Stimulated activated effector memory CD8-positive, alpha-beta T cell treated with anti-CD3 and anti-CD28 coated beads, Interleukin-12 subunit alpha, Interleukin-12 subunit beta, amount 100 ng/mL, for 72 hours (primary cell): ENCODE measurements around the gene AGAP1.
"Not testable (repeated sequence)": the region's sequence is repeated elsewhere in the genome, so short reads cannot be mapped to it uniquely, and the experiment has no call there.

Experiments used
- ATAC-seq: fragments of 150-1000 bp; cut with Tn5 transposase; 2 replicates; pipeline ENCODE4 v1.10.0; 2021
- DNase-seq, 2 donors: peaks; one replicate each; pipeline ENCODE4 v3.0.0; 2021 to 2022; ENCODE audit warnings: low spot score in 2 of 2
- H3K27ac Mint-ChIP-seq: one replicate; pipeline ENCODE4 v1.8.0; 2022; ENCODE audit warnings: mild to moderate bottlenecking, mixed read lengths
- H3K36me3 Mint-ChIP-seq: one replicate; pipeline ENCODE4 v1.8.0; 2022; ENCODE audit warnings: mild to moderate bottlenecking, mixed read lengths
- H3K4me1 Mint-ChIP-seq: one replicate; pipeline ENCODE4 v1.8.0; 2022; ENCODE audit warnings: mixed read lengths
- H3K4me3 Mint-ChIP-seq: one replicate; pipeline ENCODE4 v1.8.0; 2022; ENCODE audit warnings: mild to moderate bottlenecking, mixed read lengths
- H3K9me3 Mint-ChIP-seq: one replicate; pipeline ENCODE4 v1.8.0; 2022; ENCODE audit warnings: mixed read lengths

AGAP1 gene

GRCh38 chr2:235937087-235937486, 443.2 kb downstream of the AGAP1 start:
- H3K4me1 Mint-ChIP-seq: peaks cover 21% of the 10 kb centered on the region
- ATAC-seq (no peak), DNase-seq (no peak)
- H3K27ac Mint-ChIP-seq: no peak overlapping the region
- peaks cover 9% of the 10 kb centered on the region for H3K9me3 Mint-ChIP-seq
- H3K4me3 Mint-ChIP-seq: no peak overlapping the region
- H3K36me3 Mint-ChIP-seq: peaks cover 24% of the 10 kb centered on the region

GRCh38 chr2:235937526-235937925, 443.7 kb downstream of the AGAP1 start:
- Mint-ChIP-seq H3K4me1 (peaks cover 21% of the 10 kb centered on the region), H3K9me3 (peaks cover 9% of the 10 kb centered on the region), H3K36me3 (peaks cover 24% of the 10 kb centered on the region), H3K4me3 (no peak overlapping the region), H3K27ac (no peak overlapping the region)
- DNase-seq (no peak), ATAC-seq (no peak)

DNA sequence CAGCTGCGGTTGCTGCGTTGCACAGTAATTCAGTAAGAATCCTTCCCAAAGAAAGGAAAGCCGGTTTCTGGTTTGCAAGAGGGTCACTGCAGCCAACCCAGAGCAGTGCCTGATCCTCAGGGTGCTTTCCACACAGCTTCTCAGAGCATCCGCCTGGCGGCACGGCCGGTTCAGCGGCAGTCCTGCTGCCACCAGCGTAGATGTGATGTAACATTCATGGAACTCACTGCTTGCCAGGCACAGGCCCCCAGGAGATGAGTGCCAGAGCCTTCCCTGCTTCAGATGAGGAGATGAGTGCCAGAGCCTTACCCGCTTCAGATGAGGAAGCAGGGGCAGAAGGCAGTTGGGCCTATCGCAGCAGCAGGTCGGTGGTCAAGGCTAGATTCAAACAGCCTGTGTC, 444.1 kb downstream of the AGAP1 start:
- H3K9me3 Mint-ChIP-seq: peaks cover 9% of the 10 kb centered on the region
- peaks cover 21% of the 10 kb centered on the region for H3K4me1 Mint-ChIP-seq
- no peak overlapping the region for H3K27ac Mint-ChIP-seq
- H3K4me3 Mint-ChIP-seq: no peak overlapping the region
- ATAC-seq (no peak), DNase-seq (no peak)
- H3K36me3 Mint-ChIP-seq: peaks cover 23% of the 10 kb centered on the region

GRCh38 chr2:235938611-235939010, 444.8 kb downstream of the AGAP1 start:
- peaks cover 9% of the 10 kb centered on the region for H3K9me3 Mint-ChIP-seq
- no peak for ATAC-seq
- peaks cover 18% of the 10 kb centered on the region for H3K36me3 Mint-ChIP-seq
- DNase-seq: no peak
- H3K4me3 Mint-ChIP-seq: no peak overlapping the region
- no peak overlapping the region for H3K27ac Mint-ChIP-seq
- H3K4me1 Mint-ChIP-seq: peaks cover 21% of the 10 kb centered on the region

- H3K4me3 Mint-ChIP-seq: no peak overlapping the region
- H3K9me3 Mint-ChIP-seq: peaks cover 9% of the 10 kb centered on the region
- DNase-seq: no peak
- no peak for ATAC-seq
- H3K27ac Mint-ChIP-seq: no peak overlapping the region
- H3K4me1 Mint-ChIP-seq: peaks cover 21% of the 10 kb centered on the region
- peaks cover 18% of the 10 kb centered on the region for H3K36me3 Mint-ChIP-seq
Observed at GRCh38 chr2:235939471-235939870, 445.6 kb downstream of the AGAP1 start.

DNA sequence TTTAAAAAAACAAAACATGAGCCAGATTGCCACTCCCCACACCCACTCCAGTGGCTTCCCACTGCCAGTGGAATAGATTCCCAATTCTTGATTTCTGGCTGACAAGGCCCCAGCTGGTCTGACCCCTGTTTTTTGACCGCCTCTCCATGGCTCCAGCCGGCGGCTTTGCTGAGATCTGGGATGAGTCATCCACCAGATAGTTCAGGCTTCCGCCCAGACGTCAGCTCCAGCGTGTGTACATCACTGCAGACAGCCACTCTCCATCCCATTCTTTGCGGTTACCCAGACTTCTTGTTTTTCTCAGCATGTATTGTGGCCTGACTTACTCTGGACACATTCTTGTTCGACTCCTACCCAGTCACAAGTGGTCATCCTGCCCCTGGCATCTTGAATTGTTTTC, 446.5 kb downstream of the AGAP1 start:
- Mint-ChIP-seq H3K9me3 (peaks cover 9% of the 10 kb centered on the region), H3K27ac (no peak overlapping the region)

DNA sequence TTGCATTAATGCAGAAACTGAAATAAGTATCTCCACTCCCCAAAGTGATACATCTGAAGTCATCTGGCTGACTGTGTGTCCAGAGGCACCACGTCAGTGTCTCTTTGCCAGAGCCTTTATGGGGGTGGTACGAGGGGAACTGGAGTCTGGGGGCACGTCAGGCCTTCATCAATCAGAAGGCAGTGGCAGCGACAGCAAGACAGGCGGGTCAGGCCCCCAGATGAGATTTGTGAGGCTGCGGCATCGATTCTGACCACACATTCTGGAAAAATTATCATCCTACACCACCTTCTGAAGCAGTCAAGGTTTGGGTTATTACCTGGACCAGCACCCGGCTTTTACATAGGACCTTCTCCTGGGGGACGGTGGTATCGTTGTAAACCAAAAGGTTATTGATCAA, 450.7 kb downstream of the AGAP1 start:
- Mint-ChIP-seq H3K27ac (no peak overlapping the region), H3K36me3 (peaks cover 5% of the 10 kb centered on the region), H3K4me1 (peaks cover 17% of the 10 kb centered on the region), H3K9me3 (no peaks in the 10 kb centered on the region), H3K4me3 (no peak overlapping the region)
- ATAC-seq (no peak), DNase-seq (no peak)

More for the DNA sequence above, 446.5 kb downstream of the AGAP1 start:
- DNase-seq (no peak), ATAC-seq (no peak)
- Mint-ChIP-seq H3K36me3 (peaks cover 18% of the 10 kb centered on the region), H3K4me1 (peaks cover 21% of the 10 kb centered on the region), H3K4me3 (no peak overlapping the region)

DNA sequence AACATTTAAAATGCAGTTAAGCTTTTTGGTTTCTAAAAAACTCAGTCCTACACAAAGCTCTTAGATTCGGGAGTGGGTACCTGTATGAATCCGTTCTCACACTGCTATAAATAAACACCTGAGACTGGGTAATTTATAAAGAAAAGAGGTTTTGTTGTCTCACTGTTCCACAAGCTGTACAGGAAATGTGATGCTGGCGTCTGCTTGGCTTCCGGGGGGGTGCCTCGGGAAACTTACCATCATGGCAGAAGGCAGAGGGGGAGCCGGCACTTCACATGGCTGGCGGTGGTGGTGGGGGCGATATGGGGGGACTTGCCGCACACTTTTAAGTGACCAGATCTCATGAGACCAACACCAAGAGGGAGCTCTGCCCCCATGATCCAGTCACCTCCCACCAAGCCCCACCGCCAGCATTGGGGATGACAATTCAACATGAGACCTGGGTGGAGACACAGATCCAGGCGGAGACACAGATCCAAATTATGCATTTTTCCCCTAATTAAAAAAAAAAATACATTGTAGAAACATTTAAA, 451.8 kb downstream of the AGAP1 start:
- no peaks in the 10 kb centered on the region for H3K9me3 Mint-ChIP-seq
- ATAC-seq (no peak), DNase-seq (no peak)
- H3K27ac Mint-ChIP-seq: no peak overlapping the region
- no peak overlapping the region for H3K4me3 Mint-ChIP-seq
- H3K36me3 Mint-ChIP-seq: peaks cover under 1% of the 10 kb centered on the region
- H3K4me1 Mint-ChIP-seq: peaks cover 15% of the 10 kb centered on the region

GRCh38 chr2:235946590-235946989, 452.7 kb downstream of the AGAP1 start:
- no peak for ATAC-seq
- no peak overlapping the region for H3K27ac Mint-ChIP-seq
- H3K36me3 Mint-ChIP-seq: no peaks in the 10 kb centered on the region

DNA sequence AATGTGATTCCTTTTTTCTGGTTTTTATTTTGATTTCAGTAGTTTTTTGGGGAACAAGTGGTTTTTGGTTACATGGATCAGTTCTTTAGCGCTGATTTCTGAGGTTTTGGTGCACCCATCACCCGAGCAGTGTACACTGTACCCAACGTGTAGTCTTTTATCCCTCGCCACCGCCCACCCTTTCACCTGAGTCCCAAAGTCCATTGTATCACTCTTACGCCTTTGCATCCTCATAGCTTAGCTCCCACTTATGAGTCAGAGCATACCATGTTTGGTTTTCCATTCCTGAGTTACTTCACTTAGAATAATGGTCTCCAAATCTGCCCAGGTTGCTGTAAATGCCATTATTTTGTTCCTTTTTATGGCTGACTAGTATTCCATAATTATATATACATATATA, 453.2 kb downstream of the AGAP1 start:
- not testable (repeated sequence) for H3K9me3 Mint-ChIP-seq, H3K4me3 Mint-ChIP-seq, H3K36me3 Mint-ChIP-seq, H3K27ac Mint-ChIP-seq, DNase-seq, ATAC-seq
- peaks cover 18% of the 10 kb centered on the region for H3K4me1 Mint-ChIP-seq

More at GRCh38 chr2:235946590-235946989, 452.7 kb downstream of the AGAP1 start:
- H3K4me3 Mint-ChIP-seq: no peak overlapping the region
- no peak for DNase-seq
- peaks cover 17% of the 10 kb centered on the region for H3K4me1 Mint-ChIP-seq
- no peaks in the 10 kb centered on the region for H3K9me3 Mint-ChIP-seq

DNA sequence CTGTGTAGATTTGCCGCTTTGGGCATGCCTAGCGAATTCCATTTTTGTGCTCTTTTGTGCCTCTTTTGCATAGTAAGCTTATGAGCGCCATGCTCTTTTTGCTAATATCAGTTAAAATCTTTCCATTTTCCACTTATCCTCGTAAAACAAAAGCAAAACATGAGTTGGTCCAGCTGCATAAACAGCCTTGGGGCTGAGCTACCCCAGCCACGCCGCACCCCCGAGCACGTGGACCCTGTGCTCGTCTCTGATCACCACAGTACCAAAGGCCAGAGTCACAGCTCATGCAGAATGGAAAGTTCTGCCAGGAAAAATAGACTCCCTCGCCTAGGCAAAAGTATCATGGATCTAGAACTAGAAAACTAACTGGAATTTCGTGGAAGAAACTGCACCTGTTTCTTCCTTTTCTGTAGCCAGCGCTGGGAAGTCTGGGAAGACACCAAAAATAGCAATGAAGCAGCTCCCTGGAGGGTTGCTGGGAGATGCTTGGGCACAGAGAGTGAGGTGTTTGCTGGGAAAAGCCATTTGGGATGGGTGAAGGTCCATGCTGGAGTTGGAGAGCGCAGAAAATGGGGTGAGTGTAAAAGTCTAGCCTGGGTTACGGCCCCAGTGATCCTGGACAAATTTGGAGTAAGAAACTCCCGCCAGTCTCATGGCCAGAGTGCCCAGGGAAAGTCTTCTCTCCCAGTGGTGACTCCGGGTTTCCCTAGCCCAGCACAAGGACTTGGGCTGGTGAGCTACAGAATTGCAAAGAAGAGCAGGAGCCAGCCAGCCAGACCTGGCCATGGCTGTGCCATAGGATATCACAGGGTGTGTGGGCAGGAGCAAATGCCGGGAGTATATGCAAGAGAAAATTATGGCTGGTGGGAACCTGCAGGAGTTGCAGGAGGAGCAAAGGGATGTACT, 456.0 kb downstream of the AGAP1 start:
- ATAC-seq: no peak
- no peaks in the 10 kb centered on the region for H3K36me3 Mint-ChIP-seq
- no peak for DNase-seq
- H3K4me3 Mint-ChIP-seq: no peak overlapping the region
- H3K4me1 Mint-ChIP-seq: peaks cover 25% of the 10 kb centered on the region
- H3K9me3 Mint-ChIP-seq: no peaks in the 10 kb centered on the region
- H3K27ac Mint-ChIP-seq: peak overlapping the region; percentile 69

GRCh38 chr2:235950473-235950809, 456.6 kb downstream of the AGAP1 start:
- ATAC-seq (no peak), DNase-seq (no peak)
- Mint-ChIP-seq H3K4me1 (peaks cover 29% of the 10 kb centered on the region), H3K36me3 (no peaks in the 10 kb centered on the region), H3K9me3 (no peaks in the 10 kb centered on the region), H3K4me3 (no peak overlapping the region), H3K27ac (peak overlapping the region; percentile 69)

GRCh38 chr2:235951493-235951892, 457.6 kb downstream of the AGAP1 start:
- no peaks in the 10 kb centered on the region for H3K36me3 Mint-ChIP-seq
- no peak for DNase-seq
- H3K27ac Mint-ChIP-seq: no peak overlapping the region
- H3K4me3 Mint-ChIP-seq: no peak overlapping the region
- ATAC-seq: no peak
- no peaks in the 10 kb centered on the region for H3K9me3 Mint-ChIP-seq
- peaks cover 29% of the 10 kb centered on the region for H3K4me1 Mint-ChIP-seq

GRCh38 chr2:235951982-235952381, 458.1 kb downstream of the AGAP1 start:
- Mint-ChIP-seq H3K27ac (no peak overlapping the region), H3K36me3 (no peaks in the 10 kb centered on the region), H3K9me3 (no peaks in the 10 kb centered on the region), H3K4me1 (peaks cover 29% of the 10 kb centered on the region), H3K4me3 (no peak overlapping the region)
- no peak for DNase-seq
- peak; percentile 93 for ATAC-seq

GRCh38 chr2:235952714-235953113, 458.9 kb downstream of the AGAP1 start:
- ATAC-seq (no peak), DNase-seq (no peak)
- Mint-ChIP-seq H3K27ac (no peak overlapping the region), H3K4me1 (peaks cover 29% of the 10 kb centered on the region), H3K36me3 (no peaks in the 10 kb centered on the region), H3K4me3 (no peak overlapping the region), H3K9me3 (no peaks in the 10 kb centered on the region)

DNA sequence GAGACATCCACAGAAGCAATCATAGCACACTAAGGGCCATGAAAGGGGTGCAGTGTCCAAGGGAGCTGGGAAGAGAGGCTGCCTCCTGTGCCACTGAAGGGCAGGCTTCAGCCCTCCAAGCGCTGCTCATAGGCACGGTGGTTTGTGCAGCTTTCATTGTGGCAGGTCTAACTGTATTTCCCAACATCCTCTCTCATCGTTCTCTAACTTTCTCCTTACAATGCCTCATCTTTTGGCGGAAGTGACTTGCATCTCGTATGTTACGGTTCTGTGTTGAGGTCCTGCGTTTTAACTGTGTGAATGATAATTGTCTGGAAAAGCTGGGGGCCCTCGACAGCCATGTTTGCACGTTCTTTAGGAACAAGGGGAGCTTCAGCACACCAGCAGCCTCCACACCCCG, 460.4 kb downstream of the AGAP1 start:
- H3K4me3 Mint-ChIP-seq: no peak overlapping the region
- H3K4me1 Mint-ChIP-seq: peaks cover 29% of the 10 kb centered on the region
- DNase-seq (no peak), ATAC-seq (no peak)
- no peak overlapping the region for H3K27ac Mint-ChIP-seq
- H3K9me3 Mint-ChIP-seq: no peaks in the 10 kb centered on the region
- no peaks in the 10 kb centered on the region for H3K36me3 Mint-ChIP-seq
